GM12878 (cell line): ENCODE measurements around the gene DISP3. TPM values are rescaled to one million over a fixed set of nuclear protein-coding genes. Genes with fewer than 3 reads are reported as not detected.

ENCODE experiments used
- BHLHE40 ChIP-seq, 2 experiments: fragments of 450-650 bp in 1 of 2; IDR thresholded peaks; 2 replicates each; pipeline ENCODE4 v1.6.1; 2011 to 2017; ENCODE audit warnings: low read depth in 2 of 2, borderline replicate concordance in 1 of 2, improper control_type of control experiment in 1 of 2, low read length in 1 of 2, mild to moderate bottlenecking in 1 of 2
- ESRRA ChIP-seq: IDR thresholded peaks from 2 replicates; pipeline ENCODE4 v1.6.1; 2012; ENCODE audit warnings: mild to moderate bottlenecking, low read length, improper control_type of control experiment
- ETV6 ChIP-seq, 2 experiments: fragments of 450-650 bp in 1 of 2; IDR thresholded peaks in 1 of 2; conservative IDR thresholded peaks in 1 of 2; 2 replicates each; pipeline ENCODE4 v1.6.1; 2014; ENCODE audit warnings: antibody characterized with exemption in 1 of 2, borderline replicate concordance in 1 of 2, low read depth in 1 of 2, mild to moderate bottlenecking in 1 of 2, moderate library complexity in 1 of 2
- MXI1 ChIP-seq: fragments of 150-350 bp; IDR thresholded peaks from 2 replicates; pipeline ENCODE4 v1.6.1; 2011; ENCODE audit warnings: low read depth, mild to moderate bottlenecking, inconsistent platforms, low read length, improper control_type of control experiment
- SMAD1 ChIP-seq: fragments of 450-650 bp; IDR thresholded peaks from 2 replicates; pipeline ENCODE4 v1.6.1; 2018; ENCODE audit warnings: mild to moderate bottlenecking, low read depth; ENCODE audit not compliant: partially characterized antibody
- polyA plus RNA-seq, 11 experiments: library from polyadenylated mRNA; depleted of rRNA in 4 of 11; unstranded in 6 of 11; stranded (reverse) in 5 of 11; fragments of >200 nt; fragmentation: Nextera tagmentation in 4 of 11; fragmentation: Illumina TruSeq in 1 of 11; extraction: Ambion mirVana in 4 of 11; extraction: Trizol in 1 of 11; gene quantifications; 1 replicate in 1 of 11; 2 replicates in 10 of 11; pipeline versions ENCODE4 v1.2.1 to v1.2.3, GENCODE V29; 2011 to 2016; ENCODE audit warnings: inconsistent platforms in 2 of 11, missing spikeins in 2 of 11, low read depth in 1 of 11
- total RNA-seq, 4 experiments: library from RNA; depleted of rRNA in 3 of 4; stranded (reverse); fragments of >200 nt in 3 of 4; fragmentation: Illumina TruSeq in 1 of 4; extraction: Trizol in 1 of 4; gene quantifications; 2 replicates each; pipeline versions ENCODE4 v1.2.1 to v1.2.3, GENCODE V29; 2013 to 2021
- TF ChIP-seq, protein P1 (sequence below): IDR thresholded peaks from 2 replicates; pipeline ENCODE4 v1.6.1; 2012; ENCODE audit warnings: improper control_type of control experiment, low read depth, low read length; ENCODE audit not compliant: insufficient replicate concordance
- TF ChIP-seq, protein P2 (sequence below): fragments of 450-650 bp; conservative IDR thresholded peaks from 2 replicates; pipeline ENCODE4 v1.6.1; 2017; ENCODE audit warnings: mild to moderate bottlenecking, moderate library complexity
- TF ChIP-seq, protein P3 (sequence below): IDR thresholded peaks from 2 replicates; pipeline ENCODE4 v1.6.1; 2011; ENCODE audit warnings: low read depth, low read length, improper control_type of control experiment, borderline replicate concordance

DISP3 gene
- total and polyA plus RNA-seq, 10 of the 15 experiments (the other 5 are each of a cell fraction or from before 2014, with no cell fraction given) = under 0.01 to 0.18 (median 0.09) TPM; not detected in 2

DNA sequence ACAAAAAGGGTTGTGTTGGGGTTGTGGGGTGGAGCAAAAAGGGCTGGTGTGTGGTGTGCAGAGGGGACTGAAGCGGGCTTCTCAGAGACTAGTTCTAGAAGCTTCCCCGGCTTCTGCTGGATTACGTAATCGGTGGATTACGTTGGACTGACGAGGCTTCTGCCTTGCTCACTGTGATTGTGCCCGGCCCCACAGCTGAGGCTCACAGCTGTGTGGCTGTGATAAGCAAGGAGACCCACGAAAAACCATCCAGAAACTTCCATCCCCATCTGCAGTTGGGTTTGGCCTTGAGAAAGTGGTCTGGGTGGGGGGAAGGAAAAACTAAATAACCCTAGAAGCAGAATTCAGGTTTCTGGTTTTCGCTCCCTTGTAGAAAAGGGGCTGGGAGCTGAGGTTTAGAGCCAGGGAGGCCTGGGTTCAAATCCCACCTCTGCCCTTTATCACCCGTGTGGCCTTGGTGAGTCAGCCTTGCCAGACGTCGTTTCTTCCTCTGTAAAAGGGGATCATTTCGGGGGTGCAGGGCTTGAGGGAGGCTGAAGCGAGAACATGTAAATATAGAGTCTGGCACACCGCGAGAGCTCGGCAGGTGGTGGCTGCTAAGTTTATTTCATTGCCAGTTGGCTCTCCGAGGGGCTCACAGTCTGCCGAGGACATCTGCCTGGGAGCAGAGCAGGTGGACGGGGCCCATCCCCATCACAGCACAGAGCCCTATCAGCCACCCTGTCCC, 30.4 kb upstream of the DISP3 start (continued):
- TF ChIP-seq, protein P1, sequence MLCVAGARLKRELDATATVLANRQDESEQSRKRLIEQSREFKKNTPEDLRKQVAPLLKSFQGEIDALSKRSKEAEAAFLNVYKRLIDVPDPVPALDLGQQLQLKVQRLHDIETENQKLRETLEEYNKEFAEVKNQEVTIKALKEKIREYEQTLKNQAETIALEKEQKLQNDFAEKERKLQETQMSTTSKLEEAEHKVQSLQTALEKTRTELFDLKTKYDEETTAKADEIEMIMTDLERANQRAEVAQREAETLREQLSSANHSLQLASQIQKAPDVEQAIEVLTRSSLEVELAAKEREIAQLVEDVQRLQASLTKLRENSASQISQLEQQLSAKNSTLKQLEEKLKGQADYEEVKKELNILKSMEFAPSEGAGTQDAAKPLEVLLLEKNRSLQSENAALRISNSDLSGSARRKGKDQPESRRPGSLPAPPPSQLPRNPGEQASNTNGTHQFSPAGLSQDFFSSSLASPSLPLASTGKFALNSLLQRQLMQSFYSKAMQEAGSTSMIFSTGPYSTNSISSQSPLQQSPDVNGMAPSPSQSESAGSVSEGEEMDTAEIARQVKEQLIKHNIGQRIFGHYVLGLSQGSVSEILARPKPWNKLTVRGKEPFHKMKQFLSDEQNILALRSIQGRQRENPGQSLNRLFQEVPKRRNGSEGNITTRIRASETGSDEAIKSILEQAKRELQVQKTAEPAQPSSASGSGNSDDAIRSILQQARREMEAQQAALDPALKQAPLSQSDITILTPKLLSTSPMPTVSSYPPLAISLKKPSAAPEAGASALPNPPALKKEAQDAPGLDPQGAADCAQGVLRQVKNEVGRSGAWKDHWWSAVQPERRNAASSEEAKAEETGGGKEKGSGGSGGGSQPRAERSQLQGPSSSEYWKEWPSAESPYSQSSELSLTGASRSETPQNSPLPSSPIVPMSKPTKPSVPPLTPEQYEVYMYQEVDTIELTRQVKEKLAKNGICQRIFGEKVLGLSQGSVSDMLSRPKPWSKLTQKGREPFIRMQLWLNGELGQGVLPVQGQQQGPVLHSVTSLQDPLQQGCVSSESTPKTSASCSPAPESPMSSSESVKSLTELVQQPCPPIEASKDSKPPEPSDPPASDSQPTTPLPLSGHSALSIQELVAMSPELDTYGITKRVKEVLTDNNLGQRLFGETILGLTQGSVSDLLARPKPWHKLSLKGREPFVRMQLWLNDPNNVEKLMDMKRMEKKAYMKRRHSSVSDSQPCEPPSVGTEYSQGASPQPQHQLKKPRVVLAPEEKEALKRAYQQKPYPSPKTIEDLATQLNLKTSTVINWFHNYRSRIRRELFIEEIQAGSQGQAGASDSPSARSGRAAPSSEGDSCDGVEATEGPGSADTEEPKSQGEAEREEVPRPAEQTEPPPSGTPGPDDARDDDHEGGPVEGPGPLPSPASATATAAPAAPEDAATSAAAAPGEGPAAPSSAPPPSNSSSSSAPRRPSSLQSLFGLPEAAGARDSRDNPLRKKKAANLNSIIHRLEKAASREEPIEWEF = no peak
- TF ChIP-seq ETV6 (conservative IDR thresholded peaks at IDR 0.05 in 1 of 2, IDR thresholded peaks at IDR 0.05 in 1 of 2; ENCODE audit: borderline replicate concordance in 1 of 2, low read depth in 1 of 2) = no peak
- TF ChIP-seq, protein P2, sequence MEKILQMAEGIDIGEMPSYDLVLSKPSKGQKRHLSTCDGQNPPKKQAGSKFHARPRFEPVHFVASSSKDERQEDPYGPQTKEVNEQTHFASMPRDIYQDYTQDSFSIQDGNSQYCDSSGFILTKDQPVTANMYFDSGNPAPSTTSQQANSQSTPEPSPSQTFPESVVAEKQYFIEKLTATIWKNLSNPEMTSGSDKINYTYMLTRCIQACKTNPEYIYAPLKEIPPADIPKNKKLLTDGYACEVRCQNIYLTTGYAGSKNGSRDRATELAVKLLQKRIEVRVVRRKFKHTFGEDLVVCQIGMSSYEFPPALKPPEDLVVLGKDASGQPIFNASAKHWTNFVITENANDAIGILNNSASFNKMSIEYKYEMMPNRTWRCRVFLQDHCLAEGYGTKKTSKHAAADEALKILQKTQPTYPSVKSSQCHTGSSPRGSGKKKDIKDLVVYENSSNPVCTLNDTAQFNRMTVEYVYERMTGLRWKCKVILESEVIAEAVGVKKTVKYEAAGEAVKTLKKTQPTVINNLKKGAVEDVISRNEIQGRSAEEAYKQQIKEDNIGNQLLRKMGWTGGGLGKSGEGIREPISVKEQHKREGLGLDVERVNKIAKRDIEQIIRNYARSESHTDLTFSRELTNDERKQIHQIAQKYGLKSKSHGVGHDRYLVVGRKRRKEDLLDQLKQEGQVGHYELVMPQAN = no peak
- TF ChIP-seq ESRRA = no peak
- TF ChIP-seq, protein P3, sequence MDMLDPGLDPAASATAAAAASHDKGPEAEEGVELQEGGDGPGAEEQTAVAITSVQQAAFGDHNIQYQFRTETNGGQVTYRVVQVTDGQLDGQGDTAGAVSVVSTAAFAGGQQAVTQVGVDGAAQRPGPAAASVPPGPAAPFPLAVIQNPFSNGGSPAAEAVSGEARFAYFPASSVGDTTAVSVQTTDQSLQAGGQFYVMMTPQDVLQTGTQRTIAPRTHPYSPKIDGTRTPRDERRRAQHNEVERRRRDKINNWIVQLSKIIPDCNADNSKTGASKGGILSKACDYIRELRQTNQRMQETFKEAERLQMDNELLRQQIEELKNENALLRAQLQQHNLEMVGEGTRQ = no peak
- no peak for TF ChIP-seq MXI1
- TF ChIP-seq SMAD1 = no peak
- TF ChIP-seq BHLHE40 (IDR thresholded peaks at IDR 0.05; ENCODE audit: borderline replicate concordance in 1 of 2, low read depth in 2 of 2, low read length in 1 of 2) = no peak
